ENCODE results near the gene ITPR2.

Gene ITPR2

DNA sequence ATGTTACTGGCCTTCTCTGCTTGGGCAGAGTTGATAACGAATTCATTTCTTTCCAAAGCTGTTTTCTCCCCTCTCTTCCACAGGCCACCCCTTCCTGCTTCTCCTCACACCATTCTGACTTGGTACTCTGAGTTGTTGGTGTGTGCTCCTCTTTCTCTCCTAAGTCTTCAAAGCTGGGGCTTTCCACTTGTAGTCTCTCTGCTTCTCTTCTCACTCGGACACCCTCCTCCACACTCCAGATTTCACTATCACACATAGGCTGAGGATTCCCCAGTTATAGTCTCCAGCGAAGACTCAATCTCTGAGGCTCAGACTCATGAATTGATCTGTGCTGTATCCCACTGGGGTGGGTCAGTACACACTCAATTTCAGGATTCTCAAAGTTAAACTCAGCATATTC is 436.6 kb downstream of the ITPR2 start:
- Histone ChIP-seq H3K27ac (ENCODE audit: low read length) (no peak overlapping the region), H3K9me3 (ENCODE audit: insufficient read depth, low read length) (no peaks in the 10 kb centered on the region), H3K4me3 (ENCODE audit: low read length) (no peak overlapping the region), H3K36me3 (replicated peaks; ENCODE audit: low read depth, low read length) (peaks cover 29% of the 10 kb centered on the region), H3K4me1 (ENCODE audit: low read length) (no peaks in the 10 kb centered on the region), H2AFZ (ENCODE audit: low read depth, low read length) (no peak overlapping the region), H4K20me1 (ENCODE audit: insufficient read depth, low read length) (no peaks in the 10 kb centered on the region), H3K27me3 (ENCODE audit: low read depth, low read length) (no peaks in the 10 kb centered on the region), H3K79me2 (ENCODE audit: low read length) (no peaks in the 10 kb centered on the region), H3K4me2 (ENCODE audit: low read length) (no peak overlapping the region), H3K9ac (ENCODE audit: low read length) (no peak overlapping the region)
- TF ChIP-seq, protein P1, sequence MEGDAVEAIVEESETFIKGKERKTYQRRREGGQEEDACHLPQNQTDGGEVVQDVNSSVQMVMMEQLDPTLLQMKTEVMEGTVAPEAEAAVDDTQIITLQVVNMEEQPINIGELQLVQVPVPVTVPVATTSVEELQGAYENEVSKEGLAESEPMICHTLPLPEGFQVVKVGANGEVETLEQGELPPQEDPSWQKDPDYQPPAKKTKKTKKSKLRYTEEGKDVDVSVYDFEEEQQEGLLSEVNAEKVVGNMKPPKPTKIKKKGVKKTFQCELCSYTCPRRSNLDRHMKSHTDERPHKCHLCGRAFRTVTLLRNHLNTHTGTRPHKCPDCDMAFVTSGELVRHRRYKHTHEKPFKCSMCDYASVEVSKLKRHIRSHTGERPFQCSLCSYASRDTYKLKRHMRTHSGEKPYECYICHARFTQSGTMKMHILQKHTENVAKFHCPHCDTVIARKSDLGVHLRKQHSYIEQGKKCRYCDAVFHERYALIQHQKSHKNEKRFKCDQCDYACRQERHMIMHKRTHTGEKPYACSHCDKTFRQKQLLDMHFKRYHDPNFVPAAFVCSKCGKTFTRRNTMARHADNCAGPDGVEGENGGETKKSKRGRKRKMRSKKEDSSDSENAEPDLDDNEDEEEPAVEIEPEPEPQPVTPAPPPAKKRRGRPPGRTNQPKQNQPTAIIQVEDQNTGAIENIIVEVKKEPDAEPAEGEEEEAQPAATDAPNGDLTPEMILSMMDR (IDR thresholded peaks at IDR 0.05; ENCODE audit: low read depth, low read length): no peak
- TF ChIP-seq EZH2phosphoT487 (IDR thresholded peaks at IDR 0.05; ENCODE audit: low read depth): no peak

DNA sequence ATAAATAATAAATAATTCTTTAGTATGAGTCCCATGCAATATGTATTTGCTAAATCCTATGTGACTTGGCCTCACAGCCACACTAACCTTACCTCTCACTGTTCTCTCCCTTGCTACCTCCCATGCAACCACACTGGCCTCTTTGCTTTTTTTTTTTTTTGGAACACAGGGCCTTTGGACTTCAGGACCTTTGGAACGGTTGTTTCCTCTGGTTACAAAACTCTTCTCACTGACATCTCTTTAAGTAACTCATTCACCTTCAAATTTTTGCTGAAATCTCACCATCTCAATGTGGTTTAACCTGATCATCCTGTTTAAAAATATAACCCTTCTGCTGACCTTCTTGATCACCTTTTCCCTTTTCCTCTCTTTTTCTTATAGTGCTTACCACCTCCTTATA is 443.7 kb downstream of the ITPR2 start:
- Histone ChIP-seq H3K27me3 (ENCODE audit: low read depth, low read length) (no peaks in the 10 kb centered on the region), H3K79me2 (ENCODE audit: low read length) (no peaks in the 10 kb centered on the region)

DNA sequence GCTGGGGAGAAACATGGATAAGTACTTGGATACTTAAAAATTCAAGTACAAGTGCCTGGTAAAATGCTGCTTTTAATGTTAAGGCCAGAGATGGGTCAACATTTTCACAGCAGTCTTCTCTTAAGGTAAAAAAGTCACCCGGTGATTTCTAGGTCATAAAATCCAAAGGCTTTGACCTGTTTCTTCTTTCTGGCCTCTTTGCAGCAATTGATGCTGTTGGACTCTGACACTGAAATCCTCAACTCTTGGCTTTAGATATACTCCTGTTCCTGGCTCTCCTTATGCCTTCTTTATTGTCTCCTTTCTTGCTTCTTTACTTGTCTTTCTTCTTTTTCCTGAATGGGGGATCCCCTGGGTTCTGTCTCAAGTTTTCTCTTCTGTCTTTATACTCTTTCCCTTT is 448.5 kb downstream of the ITPR2 start:
- Histone ChIP-seq H3K9me3 (ENCODE audit: insufficient read depth, low read length) (no peaks in the 10 kb centered on the region), H3K4me2 (ENCODE audit: low read length) (no peak overlapping the region), H3K36me3 (replicated peaks; ENCODE audit: low read depth, low read length) (peaks cover 39% of the 10 kb centered on the region), H4K20me1 (ENCODE audit: insufficient read depth, low read length) (no peaks in the 10 kb centered on the region), H3K4me1 (ENCODE audit: low read length) (no peaks in the 10 kb centered on the region), H2AFZ (ENCODE audit: low read depth, low read length) (no peak overlapping the region), H3K9ac (ENCODE audit: low read length) (no peak overlapping the region), H3K4me3 (ENCODE audit: low read length) (no peak overlapping the region), H3K79me2 (ENCODE audit: low read length) (no peaks in the 10 kb centered on the region), H3K27me3 (ENCODE audit: low read depth, low read length) (no peaks in the 10 kb centered on the region), H3K27ac (ENCODE audit: low read length) (no peak overlapping the region)
- TF ChIP-seq, protein P1 (IDR thresholded peaks at IDR 0.05; ENCODE audit: low read depth, low read length): no peak
- TF ChIP-seq EZH2phosphoT487 (IDR thresholded peaks at IDR 0.05; ENCODE audit: low read depth): no peak

More for the DNA sequence above, 443.7 kb downstream of the ITPR2 start:
- Histone ChIP-seq H2AFZ (ENCODE audit: low read depth, low read length) (no peak overlapping the region), H3K4me3 (ENCODE audit: low read length) (no peak overlapping the region), H3K4me1 (ENCODE audit: low read length) (no peaks in the 10 kb centered on the region), H3K27ac (ENCODE audit: low read length) (no peak overlapping the region), H4K20me1 (ENCODE audit: insufficient read depth, low read length) (no peaks in the 10 kb centered on the region), H3K4me2 (ENCODE audit: low read length) (no peak overlapping the region), H3K9me3 (ENCODE audit: insufficient read depth, low read length) (no peaks in the 10 kb centered on the region), H3K36me3 (replicated peaks; ENCODE audit: low read depth, low read length) (peaks cover 38% of the 10 kb centered on the region), H3K9ac (ENCODE audit: low read length) (no peak overlapping the region)
- no peak for TF ChIP-seq EZH2phosphoT487 (IDR thresholded peaks at IDR 0.05; ENCODE audit: low read depth)
- TF ChIP-seq, protein P1 (IDR thresholded peaks at IDR 0.05; ENCODE audit: low read depth, low read length): no peak

DNA sequence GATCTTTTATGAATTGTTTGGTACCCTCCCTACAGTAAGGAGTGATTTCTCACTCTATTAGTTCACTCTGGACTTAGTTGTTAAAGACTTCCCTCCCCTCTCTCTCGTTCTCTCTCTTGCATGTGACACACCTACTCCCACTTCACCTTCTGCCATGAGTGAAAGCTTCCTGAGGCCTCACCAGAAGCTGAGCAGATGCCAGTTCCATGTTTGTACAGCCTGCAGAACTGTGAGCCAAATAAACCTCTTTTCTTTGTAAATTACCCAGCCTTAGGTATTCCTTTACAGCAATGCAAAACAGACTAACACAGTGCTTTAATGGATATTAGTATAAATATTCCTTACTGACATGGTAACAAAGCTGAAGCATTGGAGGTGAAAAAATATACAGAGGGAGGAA is 450.0 kb downstream of the ITPR2 start:
- Histone ChIP-seq H2AFZ (ENCODE audit: low read depth, low read length) (no peak overlapping the region), H3K36me3 (replicated peaks; ENCODE audit: low read depth, low read length) (peaks cover 46% of the 10 kb centered on the region), H3K4me2 (ENCODE audit: low read length) (no peak overlapping the region), H3K79me2 (ENCODE audit: low read length) (no peaks in the 10 kb centered on the region), H3K27me3 (ENCODE audit: low read depth, low read length) (no peaks in the 10 kb centered on the region), H4K20me1 (ENCODE audit: insufficient read depth, low read length) (no peaks in the 10 kb centered on the region), H3K9me3 (ENCODE audit: insufficient read depth, low read length) (no peaks in the 10 kb centered on the region), H3K27ac (ENCODE audit: low read length) (no peak overlapping the region), H3K4me1 (ENCODE audit: low read length) (no peaks in the 10 kb centered on the region), H3K9ac (ENCODE audit: low read length) (no peak overlapping the region), H3K4me3 (ENCODE audit: low read length) (no peak overlapping the region)
- TF ChIP-seq, protein P1 (IDR thresholded peaks at IDR 0.05; ENCODE audit: low read depth, low read length): no peak
- no peak for TF ChIP-seq EZH2phosphoT487 (IDR thresholded peaks at IDR 0.05; ENCODE audit: low read depth)

Data from OCI-LY3 (cell line).